Left kidney (tissue), 8 donors: ENCODE data around the gene CCNJL. TPM values are rescaled to one million over a fixed set of nuclear protein-coding genes. Genes with fewer than 3 reads are reported as not detected.
"Not testable (repeated sequence)": the region's sequence is repeated elsewhere in the genome, so short reads cannot be mapped to it uniquely, and the experiment has no call there.

Experiments used
- DNase-seq: peaks from one replicate; pipeline ENCODE4 v3.0.0-alpha.2; 2013
- long read RNA-seq, 8 donors: transcript quantifications; one replicate each; lab custom pipeline, GENCODE V29; 2026
- polyA plus RNA-seq: library from polyadenylated mRNA; unstranded; fragments of 120-200 nt; gene quantifications from one replicate; pipeline ENCODE4 v1.2.1, GENCODE V29; 2013; ENCODE audit not compliant: insufficient read length

CCNJL gene, protein sequence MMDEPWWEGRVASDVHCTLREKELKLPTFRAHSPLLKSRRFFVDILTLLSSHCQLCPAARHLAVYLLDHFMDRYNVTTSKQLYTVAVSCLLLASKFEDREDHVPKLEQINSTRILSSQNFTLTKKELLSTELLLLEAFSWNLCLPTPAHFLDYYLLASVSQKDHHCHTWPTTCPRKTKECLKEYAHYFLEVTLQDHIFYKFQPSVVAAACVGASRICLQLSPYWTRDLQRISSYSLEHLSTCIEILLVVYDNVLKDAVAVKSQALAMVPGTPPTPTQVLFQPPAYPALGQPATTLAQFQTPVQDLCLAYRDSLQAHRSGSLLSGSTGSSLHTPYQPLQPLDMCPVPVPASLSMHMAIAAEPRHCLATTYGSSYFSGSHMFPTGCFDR
- 8.2 TPM for polyA plus RNA-seq
- long read RNA-seq, donor 1, partial matches to known transcripts, result 0 of 2 reads
- long read RNA-seq, donor 1, other reads (novel, unspliced or antisense), result 0 of 2 reads
- long read RNA-seq, donor 2, partial matches to known transcripts, result 0 of 2 reads
- long read RNA-seq, donor 2, other reads (novel, unspliced or antisense), result 0 of 2 reads
- long read RNA-seq, donor 3, result 0 reads
- long read RNA-seq, donor 4, result 0 reads
- long read RNA-seq, donor 5, partial matches to known transcripts, result 0 of 4 reads
- long read RNA-seq, donor 5, other reads (novel, unspliced or antisense), result 0 of 4 reads
- long read RNA-seq, donor 6, partial matches to known transcripts, result 0 of 1 reads
- long read RNA-seq, donor 6, other reads (novel, unspliced or antisense), result 0 of 1 reads
- long read RNA-seq, donor 7, partial matches to known transcripts, result 0 of 3 reads
- long read RNA-seq, donor 7, other reads (novel, unspliced or antisense), result 0 of 3 reads
- long read RNA-seq, donor 8, result 0 reads

DNA sequence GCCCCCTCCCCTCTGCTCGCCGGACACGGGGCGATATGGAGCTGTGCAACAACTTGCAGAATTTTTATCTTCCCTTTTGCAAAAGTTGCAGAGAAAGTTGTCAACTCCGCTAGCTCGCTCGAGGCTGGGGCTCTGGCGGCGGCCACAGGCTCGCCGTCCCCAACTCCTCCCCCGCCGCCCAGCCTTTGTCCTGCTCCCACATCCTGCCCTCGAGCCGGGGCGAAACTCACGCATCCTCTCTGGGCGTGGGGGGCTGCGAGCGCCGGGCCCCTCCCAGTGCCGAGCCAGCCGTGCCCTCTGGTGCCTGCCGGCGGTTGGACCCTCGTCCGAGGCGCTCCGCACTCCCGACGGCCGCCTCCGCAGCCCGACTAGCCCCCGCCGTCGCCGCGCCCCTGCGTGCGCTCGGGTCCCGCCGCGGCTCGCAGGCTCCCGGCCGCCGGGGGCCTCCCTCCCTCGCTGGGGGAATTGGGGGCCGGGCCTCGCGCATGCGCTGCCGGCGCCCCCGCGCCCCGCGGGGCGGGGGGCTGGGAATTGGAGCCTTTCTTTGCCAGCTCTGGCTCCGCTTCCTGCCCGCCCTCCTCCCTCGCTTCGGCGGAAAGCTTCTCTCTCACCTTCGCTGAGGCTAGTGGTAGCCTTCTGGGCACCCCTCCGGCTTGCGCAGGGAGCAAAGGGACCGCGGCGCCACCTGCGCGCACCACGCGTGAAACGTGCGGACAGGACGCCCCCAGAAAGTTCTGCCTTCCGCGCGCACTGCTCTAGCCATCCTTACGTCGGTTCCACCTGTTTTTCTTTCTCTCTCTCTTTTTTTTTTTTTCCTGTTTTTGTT lies at the start of gene CCNJL:
Gene CCNJL, minus strand, starts transcription at position 431 of the 826 bp plus-strand sequence. CDS start 641 bp downstream, outside the sequence.
- DNase-seq, result peak; percentile 82

DNA sequence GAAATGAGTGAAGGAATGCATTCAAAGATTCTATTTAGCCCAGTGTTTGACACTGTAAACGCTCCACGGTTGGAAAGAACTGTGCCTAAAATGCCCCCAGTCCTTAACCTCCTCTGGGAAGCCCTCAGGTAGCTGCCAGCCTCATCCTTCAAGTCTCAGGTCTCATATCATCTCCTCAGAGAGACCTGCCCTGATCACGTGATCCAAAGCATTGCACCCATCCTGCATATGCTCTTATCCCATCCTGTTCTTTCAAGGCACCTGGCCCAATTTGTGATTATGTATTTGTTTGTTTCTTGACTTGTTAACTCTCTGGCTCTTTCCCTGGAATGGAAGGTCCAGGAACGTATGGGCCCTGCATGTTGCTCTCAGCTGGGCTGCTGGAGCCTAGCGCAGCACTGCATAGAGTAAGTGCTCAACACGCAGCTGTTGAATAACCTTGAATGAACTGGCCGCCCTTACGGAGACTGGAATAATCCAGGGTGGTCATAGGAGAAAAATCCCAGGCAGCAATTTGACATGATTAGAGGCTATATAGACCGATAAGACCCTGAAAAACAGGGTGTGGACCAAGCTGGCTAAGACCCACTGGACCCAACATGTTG lies 49.4 kb upstream of the CCNJL start:
- DNase-seq, result no peak

DNA sequence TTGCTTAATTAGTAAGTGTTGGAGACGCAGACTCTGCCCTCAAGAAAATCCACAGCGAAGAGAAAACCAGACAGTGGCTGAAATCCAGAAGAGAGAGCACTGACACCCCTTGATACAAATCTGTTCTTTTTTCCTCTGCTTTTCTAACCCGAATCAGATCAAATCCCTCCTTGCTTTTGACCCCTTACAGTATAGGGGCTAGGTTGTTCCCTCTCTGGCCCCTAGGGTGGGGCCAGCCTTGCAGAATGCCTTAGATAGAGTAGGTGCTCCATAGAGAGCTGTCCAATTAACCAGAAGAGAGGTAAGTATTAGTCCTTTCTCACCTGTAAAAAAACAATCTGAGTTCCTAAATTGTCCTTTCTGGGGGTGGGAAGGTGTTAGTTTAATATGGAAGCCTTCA lies 47.9 kb upstream of the CCNJL start:
- DNase-seq, result no peak

DNA sequence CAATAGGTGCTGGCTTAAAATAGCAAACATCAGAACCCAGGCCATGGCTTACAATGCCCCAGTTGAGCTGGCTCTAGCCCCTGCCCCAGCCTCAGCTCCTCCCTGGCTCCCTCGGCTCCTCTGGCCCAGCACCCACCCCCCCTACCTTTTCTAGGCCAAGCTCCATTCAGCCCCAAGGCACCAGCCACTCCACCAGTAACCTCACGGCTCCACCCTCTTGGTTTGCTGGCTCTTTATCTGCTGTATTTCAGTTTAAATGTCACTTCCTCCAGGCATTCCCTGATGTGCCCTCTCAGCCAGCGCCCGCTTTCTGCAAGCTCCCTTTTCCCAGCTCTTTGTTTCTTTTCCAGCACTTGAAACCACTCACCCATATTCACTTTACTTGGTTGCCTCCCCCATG lies 47.5 kb upstream of the CCNJL start:
- no peak for DNase-seq

DNA sequence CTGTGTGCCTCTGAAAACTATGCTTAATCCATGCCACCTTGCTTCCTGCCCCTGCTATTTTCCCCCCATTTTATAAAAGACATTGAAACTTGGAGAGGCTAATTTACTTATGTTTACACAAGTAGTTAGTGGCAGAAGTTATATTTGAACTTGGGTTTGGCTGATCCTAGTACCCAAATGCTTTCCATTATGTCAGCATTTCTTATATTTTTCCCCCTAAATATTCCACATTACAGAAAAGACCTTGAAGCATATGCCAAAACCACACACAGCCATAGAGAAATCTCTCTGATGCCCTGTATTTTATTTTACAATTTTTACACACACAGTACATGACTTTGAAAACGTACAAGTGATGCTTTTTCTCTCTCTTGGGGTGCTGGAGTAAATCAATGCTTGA lies 46.9 kb upstream of the CCNJL start:
- no peak for DNase-seq

DNA sequence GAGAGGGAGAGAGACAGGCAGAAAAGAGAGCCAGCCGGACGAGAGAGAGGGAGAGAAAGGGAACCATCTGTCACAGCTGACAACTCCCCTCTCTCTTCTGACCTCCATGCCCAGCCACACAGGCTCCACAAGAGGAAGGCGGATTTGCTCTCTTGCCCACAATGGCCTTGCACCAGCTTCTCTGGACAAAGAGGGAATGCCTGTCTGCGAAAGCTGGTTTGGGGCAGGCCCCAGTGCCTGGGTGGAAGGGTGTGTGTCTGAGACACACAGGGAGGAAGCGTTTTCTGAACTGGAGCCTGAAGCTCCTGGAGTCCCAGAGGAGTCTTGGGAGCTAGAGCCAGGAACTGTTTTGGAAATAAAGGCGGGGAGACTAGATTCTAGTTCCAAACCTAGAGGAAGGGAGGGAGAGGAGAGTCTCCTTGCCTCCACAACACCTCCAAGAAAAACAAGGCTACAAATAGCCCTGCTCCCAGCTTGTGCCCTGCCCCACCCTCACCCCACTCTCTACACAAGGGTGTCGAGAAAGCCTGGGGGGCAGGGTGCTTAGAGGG lies 45.6 kb upstream of the CCNJL start:
- no peak for DNase-seq

DNA sequence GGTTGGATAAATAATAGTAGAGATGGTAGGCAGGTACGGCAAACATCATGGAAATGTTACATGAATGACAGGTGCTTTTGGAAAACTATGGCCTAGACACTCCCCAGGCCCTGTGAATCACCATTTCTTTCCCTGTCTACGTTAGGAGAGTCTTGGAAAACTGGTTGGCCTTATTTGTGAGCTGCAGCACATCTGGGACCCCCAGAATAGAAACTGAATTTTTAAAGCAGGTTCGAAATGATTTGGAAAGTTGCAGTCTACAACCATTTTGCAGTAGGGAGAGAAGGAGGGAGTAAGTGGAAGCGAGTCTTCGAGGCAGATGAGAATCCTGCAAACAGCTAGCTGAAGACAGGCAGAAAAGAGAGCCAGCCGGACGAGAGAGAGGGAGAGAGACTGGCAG lies 45.0 kb upstream of the CCNJL start:
- no peak for DNase-seq

DNA sequence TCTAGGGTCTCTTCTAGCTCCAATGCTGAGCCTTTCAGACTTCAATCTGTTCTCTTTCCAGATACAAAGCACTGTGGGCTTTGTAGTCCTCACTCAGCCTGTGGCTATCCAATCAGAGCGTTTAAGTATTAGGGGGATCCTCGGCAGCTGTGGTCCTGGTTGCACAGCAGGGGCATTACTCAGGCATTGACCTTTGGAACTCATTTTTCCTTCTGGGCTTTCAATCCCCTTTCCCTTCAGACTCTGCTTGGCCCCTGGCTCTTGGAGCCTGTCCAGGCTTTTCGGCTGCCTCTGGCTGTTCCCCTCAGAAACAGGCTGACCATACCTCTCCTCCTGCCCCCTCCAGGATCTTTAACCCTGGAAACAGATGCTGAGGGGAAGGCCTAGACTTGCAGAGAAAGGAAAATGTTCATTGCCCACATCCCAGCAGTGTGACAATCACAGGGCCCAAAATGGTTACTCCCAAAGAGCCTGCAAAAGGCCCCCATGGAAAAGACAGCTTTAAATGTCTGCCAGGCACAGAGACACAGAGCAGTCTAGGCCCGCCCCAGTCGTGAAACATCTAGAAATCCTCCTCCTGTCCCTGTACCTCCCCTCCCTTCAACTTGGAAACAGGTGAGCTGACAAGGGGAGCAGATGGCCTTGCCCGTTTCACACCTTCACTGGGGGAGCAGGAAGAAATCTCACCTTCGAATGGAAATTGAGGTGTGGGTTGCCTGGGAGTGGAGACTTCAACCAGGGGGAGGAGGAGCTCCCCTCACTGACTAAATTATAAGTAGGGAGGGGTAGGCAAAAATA lies 44.4 kb upstream of the CCNJL start:
- no peak for DNase-seq

DNA sequence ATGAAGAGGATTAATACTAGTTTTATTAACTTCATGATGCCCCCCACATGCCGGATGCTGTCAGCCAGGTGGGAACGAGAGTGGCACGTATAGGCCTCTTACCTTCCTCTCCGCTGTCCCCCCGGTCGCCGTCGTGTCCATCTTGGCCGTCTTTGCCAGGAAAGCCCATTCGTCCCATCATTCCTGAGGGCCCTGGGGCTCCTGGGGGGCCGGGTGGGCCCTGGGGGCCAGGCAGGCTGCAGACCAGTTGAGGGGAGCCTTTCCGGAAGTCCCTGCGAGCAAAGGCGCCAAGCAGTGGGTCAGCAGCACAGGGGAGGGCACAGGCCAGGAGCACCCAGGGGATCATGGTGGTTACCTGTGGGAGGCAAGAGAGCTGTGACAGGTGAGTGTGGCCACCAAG lies 42.3 kb upstream of the CCNJL start:
- no peak for DNase-seq

DNA sequence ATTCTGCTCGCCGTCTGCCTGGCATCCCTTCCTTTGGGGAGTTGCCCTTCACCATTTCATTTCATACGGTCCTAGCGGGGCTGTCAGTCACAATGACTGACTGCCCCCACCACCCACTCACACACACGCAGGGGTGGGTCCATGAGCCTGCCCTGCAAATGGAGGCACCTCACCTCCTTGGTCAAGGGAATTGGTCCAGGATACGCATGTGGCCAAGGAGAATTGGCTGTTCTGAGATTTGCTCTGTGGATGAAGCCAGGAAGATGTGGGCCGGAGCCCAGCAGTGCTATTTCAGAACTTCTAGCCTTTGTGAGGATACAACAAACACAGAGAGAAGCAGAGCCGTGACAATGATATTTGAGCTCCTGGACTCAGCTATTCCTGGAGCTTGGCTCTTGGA lies 41.0 kb upstream of the CCNJL start:
- DNase-seq, result no peak

DNA sequence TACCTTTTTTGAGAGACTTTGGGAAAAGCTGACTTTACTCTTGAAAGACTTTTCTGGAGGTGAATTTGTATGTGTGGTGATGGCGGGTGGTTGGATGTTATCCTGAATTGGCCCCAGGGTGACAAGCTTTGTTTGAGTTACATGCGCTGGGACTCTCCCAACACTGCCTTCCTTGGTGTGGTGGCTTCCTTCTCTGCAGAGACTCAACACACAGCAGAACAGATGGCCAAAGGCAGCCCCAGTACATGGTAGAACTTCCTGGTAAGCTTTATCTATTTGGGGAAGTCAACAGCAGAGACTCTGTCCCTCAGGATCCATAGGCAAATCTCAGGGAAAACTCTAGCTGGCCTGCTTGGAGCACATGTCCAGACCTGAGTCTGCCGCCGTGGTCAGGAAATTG lies 39.9 kb upstream of the CCNJL start:
- DNase-seq, result no peak

DNA sequence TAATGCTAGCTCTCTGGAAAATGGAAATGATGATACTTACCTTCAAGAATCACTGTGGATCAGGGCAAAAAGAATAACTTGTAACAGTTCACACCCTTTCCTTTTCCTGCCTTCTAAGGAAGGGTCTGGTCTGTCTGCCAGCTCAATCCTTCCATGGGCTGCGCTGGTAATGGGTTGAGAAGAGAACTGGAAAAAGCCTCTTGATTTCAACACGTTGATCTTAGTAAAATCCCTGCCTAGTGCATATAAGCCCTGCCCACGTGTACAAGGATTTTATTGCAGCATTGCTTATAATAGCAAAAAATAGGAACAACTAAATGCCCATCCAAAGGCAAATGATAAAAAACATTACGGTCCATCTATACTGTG lies 37.6 kb upstream of the CCNJL start:
- DNase-seq, result no peak

DNA sequence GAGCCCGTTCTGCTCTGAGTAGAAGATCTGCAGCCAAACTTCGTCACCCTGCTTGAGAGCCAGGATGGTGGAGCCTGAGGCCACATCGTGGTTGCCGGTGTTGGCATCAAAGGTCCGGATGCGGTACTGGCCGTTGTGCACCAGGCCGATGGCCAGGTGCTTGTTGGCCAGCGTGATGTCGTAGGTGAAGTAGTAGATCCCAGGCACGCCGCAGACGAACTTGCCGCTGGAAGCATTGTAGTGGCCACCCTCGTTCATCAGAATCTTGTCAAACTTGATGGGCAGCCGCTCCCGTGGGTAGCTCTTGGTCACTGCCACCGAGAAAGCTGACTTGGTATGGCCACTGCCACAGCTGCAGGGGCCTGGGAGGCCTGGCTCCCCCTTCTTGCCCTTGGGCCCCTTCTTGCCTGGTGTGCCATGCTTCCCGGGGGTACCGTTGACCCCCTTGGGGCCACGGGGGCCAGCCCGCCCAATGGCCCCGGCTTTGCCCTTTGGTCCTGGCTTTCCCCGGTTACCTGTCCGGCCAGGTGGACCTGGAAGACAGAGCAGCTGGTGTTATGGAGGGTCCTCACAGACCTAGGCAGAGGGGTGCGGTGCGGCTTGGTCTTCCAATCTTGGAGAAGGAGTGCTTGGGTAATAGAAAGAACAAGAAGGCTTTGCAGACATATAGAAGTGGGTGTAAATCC lies 37.0 kb upstream of the CCNJL start:
- no peak for DNase-seq

DNA sequence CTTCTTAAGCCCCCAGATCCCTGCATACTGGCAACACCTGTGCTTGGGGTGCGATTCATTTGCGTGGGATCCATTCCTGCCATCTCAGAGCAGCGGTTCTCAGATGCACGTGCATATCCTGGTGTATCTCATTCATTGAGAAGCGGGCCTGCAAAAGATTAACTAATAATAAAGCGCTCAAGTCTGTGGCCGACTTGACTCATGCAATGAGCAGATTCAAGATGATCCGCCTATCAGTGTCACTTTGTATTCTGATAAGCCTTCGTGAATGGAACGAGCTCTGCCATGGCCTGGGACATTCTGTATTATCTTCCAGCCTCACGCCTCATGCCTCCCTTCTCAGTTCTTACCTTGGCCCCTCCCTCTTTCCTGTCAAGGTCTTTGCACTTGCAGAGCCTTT lies 35.7 kb upstream of the CCNJL start:
- DNase-seq, result no peak

DNA sequence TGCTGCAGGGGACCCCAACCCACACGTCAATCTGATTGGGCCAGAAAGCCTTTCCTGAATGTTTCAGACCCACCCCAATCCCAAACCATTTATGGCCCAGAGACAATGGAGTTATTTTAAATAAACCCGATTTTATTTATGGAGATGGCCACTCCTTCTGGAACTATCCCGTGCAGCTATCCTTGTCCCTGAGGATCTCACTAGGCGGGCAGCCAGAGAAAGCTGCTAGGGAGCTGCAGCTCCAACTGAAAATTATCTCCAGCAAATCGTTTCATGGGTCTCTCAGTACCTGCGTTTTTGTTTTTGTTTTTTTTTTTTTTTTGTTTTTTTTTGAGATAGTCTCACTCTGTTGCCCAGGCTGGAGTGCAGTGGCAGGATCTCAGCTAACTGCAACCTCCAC lies 35.1 kb upstream of the CCNJL start:
- DNase-seq, result no peak

DNA sequence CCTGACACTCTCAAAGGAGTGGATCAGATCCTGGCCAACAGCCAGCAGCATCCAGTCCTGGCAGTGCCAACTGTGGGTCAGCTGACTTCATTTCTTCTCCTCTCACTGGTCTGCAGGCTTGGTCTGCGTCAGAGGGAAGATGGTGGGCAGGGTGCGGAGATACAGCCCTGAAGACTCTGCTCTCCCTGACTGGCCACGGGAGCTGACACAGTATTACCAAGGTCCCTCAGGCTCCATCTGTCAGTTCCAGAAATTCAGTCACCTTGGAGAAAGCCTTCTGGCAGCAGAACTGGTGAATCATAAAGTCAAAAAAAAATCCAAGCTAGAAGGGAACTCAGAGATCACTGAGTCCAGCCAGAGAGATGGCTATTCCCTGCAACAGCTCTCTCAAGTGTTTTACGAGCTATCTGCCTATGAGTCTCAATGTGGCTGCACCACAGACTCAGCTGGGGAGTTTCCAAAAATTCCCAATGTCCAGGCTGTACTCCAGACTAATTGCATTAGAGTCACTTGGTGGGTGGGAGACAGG lies 30.1 kb upstream of the CCNJL start:
- no peak for DNase-seq

DNA sequence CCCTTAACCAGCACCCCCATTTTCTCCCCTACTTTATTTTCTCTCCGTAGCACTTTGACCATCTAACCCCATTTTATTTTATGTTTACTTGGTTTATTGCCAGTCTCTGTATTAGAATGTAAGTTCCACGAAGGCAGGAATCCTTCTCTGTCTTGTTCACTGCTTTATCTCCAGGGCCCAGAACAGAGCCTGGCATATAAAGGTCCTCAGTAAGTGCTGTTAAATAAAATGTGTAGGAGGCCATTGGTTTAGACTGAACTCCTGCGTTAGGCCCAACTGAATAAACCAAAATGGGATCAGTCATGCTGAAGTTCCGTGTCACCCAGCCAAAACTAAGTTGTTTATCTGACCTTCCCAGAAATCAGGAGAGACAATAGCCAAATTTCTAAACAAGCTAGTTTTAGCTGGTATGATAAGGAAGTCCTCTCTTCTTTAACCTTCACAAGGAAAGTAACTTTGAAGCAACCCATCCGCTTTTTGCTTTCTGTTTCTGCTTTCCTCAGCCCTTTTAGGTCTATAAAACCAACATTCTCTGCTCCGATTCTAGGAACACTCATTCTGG lies 29.0 kb upstream of the CCNJL start:
- DNase-seq, result no peak

DNA sequence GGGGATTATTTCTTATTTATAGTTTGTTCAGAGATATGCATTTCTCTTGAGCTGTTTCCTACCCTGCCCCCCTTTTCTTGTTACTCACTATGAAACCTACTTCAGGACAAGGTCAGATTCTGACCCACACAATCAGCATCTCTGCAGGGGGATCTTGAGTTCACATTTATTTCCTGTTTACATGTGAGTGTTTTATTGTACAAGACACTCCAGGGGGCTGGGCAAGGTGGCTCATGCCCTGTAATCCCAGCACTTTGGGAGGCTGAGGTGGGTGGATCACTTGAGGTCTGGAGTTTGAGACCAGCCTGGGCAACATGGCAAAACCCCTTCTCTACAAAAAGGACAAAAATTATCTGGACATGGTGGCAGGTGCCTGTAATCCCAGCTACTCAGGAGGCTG lies 28.1 kb upstream of the CCNJL start:
- not testable (repeated sequence) for DNase-seq

DNA sequence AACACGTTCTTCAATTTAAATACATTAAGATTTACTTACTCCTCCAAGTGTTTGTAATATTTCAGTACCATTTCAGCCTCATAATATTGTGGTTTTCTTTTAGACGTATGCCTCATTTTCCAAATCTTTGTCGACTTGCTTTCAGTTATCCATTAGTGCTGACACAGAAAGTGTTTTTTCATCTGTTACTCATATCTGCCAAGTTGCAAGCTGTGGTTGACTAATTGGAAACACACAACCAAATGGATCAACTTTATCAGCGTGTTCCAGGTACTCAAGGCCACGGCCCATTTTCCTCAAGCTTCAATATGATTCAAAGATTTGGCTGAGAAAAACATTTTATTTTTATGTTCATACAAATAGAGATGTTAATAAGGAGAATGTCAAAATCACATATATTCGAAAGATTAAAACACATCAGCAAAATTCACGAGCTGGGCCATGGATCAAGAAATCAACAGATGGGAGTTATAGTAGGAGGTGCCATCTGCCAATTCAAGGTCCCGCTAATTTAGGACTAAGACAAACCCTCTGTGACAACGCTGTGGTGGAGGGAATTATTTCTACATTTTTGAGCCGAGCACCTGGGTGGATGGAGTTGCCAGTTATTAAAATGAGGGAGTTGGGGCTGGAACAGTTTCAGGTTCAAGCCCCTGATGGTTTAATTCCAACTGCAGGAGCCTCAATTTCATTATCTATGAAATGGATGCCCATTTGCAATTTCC lies 27.2 kb upstream of the CCNJL start:
- no peak for DNase-seq
